Osteocyte (in vitro differentiated cells): ENCODE results near the gene CMSS1. TPM values are rescaled to one million over a fixed set of nuclear protein-coding genes. Genes with fewer than 3 reads are reported as not detected.

Source experiments
- DNase-seq: peaks from one replicate; pipeline ENCODE4 v3.0.0; 2021; ENCODE audit warnings: mixed read lengths; ENCODE audit not compliant: unreplicated experiment; ENCODE audit errors: extremely low spot score
- H3K27ac Mint-ChIP-seq: one replicate; pipeline ENCODE4 v1.8.0; 2021; ENCODE audit warnings: mild to moderate bottlenecking, mixed read lengths; ENCODE audit not compliant: unreplicated experiment
- H3K27me3 Mint-ChIP-seq: one replicate; pipeline ENCODE4 v1.8.0; 2021; ENCODE audit warnings: mixed read lengths; ENCODE audit not compliant: unreplicated experiment
- H3K36me3 Mint-ChIP-seq: one replicate; pipeline ENCODE4 v1.8.0; 2021; ENCODE audit warnings: mixed read lengths; ENCODE audit not compliant: unreplicated experiment
- H3K4me1 Mint-ChIP-seq: one replicate; pipeline ENCODE4 v1.8.0; 2021; ENCODE audit warnings: mixed read lengths; ENCODE audit not compliant: unreplicated experiment
- H3K4me3 Mint-ChIP-seq: one replicate; pipeline ENCODE4 v1.8.0; 2021; ENCODE audit warnings: mild to moderate bottlenecking, moderate library complexity, mixed read lengths; ENCODE audit not compliant: unreplicated experiment
- H3K9me3 Mint-ChIP-seq: one replicate; pipeline ENCODE4 v1.8.0; 2021; ENCODE audit warnings: mixed read lengths; ENCODE audit not compliant: unreplicated experiment
- total RNA-seq: library from RNA; stranded (reverse); gene quantifications from 2 replicates; pipeline ENCODE4 v1.2.1, GENCODE V29; 2021
- TF ChIP-seq, protein P1 (sequence below): fragments of 200-600 bp; sonication (generic); IDR thresholded peaks from 2 replicates; pipeline ENCODE4 v1.5.0; 2021; ENCODE audit warnings: antibody characterized with exemption, mild to moderate bottlenecking, moderate library complexity

Gene CMSS1
- total RNA-seq, 1 donor from 2014 or later: 38.5 TPM

DNA sequence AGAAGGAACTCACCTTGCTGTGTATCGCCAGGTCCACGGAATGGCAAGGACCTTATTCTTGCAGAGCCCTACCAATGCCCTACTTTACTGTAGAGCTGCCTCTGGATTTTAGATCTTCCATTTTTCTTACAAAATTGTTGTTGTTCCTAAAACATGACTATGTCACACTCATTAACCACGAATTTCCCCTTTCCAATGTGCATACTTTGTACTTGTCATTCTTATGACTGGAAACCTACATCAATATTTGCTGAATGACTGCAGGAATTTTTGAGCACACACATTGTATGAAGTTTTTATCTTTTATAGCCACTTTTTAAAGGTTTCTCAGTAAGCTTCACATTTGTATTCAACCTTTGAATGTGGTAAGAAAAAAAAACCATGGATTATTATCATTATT lies 35.9 kb upstream of the CMSS1 start:
- DNase-seq: no peak
- H3K27ac Mint-ChIP-seq: peak overlapping the region; percentile 24
- peaks cover 78% of the 10 kb centered on the region for H3K4me1 Mint-ChIP-seq
- no peaks in the 10 kb centered on the region for H3K27me3 Mint-ChIP-seq
- no peak overlapping the region for H3K4me3 Mint-ChIP-seq
- H3K36me3 Mint-ChIP-seq: peaks cover 64% of the 10 kb centered on the region
- no peaks in the 10 kb centered on the region for H3K9me3 Mint-ChIP-seq
- TF ChIP-seq, protein P1, sequence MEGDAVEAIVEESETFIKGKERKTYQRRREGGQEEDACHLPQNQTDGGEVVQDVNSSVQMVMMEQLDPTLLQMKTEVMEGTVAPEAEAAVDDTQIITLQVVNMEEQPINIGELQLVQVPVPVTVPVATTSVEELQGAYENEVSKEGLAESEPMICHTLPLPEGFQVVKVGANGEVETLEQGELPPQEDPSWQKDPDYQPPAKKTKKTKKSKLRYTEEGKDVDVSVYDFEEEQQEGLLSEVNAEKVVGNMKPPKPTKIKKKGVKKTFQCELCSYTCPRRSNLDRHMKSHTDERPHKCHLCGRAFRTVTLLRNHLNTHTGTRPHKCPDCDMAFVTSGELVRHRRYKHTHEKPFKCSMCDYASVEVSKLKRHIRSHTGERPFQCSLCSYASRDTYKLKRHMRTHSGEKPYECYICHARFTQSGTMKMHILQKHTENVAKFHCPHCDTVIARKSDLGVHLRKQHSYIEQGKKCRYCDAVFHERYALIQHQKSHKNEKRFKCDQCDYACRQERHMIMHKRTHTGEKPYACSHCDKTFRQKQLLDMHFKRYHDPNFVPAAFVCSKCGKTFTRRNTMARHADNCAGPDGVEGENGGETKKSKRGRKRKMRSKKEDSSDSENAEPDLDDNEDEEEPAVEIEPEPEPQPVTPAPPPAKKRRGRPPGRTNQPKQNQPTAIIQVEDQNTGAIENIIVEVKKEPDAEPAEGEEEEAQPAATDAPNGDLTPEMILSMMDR: no peak

DNA sequence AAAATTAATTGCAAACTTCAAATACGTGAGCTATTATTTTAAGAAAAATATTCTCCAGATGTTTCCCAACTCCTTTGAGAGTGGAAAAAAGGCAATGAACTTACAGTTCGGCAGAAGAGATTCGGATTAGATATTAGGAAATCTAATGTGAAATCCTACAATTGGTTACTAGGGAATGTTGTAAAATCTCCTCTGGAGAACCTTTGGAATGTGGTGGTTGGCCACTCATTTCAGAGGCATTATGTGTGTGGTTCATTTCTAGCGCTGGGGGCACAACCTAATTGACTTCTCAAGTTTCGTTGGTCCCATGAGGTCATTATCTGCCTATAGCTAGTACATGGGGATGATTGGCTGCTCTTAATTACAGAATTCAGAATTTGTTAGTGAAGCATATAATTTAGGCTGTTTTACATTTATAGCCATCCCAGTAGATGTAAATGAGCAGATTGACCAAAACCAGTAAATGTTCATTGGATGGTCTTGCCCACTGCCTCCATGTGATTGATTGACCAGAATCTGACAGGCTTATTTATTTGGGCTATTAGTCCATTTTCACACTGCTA lies 34.6 kb upstream of the CMSS1 start:
- H3K27ac Mint-ChIP-seq: peak overlapping the region; percentile 84
- no peaks in the 10 kb centered on the region for H3K9me3 Mint-ChIP-seq
- no peak overlapping the region for H3K4me3 Mint-ChIP-seq
- DNase-seq: no peak
- H3K4me1 Mint-ChIP-seq: peaks cover 75% of the 10 kb centered on the region
- no peaks in the 10 kb centered on the region for H3K27me3 Mint-ChIP-seq
- TF ChIP-seq, protein P1: no peak
- H3K36me3 Mint-ChIP-seq: peaks cover 63% of the 10 kb centered on the region

GRCh38 chr3:99789011-99789721 lies 28.5 kb upstream of the CMSS1 start:
- TF ChIP-seq, protein P1: peak; percentile 67
- Mint-ChIP-seq H3K9me3 (no peaks in the 10 kb centered on the region), H3K27ac (peak overlapping the region; percentile 55), H3K27me3 (no peaks in the 10 kb centered on the region), H3K4me1 (peaks cover 56% of the 10 kb centered on the region), H3K36me3 (peaks cover 57% of the 10 kb centered on the region), H3K4me3 (no peak overlapping the region)
- no peak for DNase-seq

DNA sequence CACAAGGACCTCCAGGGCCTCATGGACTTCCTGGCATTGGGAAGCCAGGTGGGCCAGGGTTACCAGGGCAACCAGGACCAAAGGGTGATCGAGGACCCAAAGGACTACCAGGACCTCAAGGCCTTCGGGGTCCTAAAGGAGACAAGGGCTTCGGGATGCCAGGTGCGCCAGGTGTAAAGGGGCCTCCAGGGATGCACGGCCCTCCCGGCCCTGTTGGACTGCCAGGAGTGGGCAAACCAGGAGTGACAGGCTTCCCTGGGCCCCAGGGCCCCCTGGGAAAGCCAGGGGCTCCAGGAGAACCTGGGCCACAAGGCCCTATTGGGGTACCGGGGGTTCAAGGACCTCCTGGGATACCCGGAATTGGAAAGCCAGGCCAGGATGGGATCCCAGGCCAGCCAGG lies 23.2 kb upstream of the CMSS1 start:
- H3K36me3 Mint-ChIP-seq: peaks cover 65% of the 10 kb centered on the region
- H3K9me3 Mint-ChIP-seq: no peaks in the 10 kb centered on the region
- H3K4me1 Mint-ChIP-seq: peaks cover 28% of the 10 kb centered on the region
- DNase-seq: no peak
- peak overlapping the region; percentile 58 for H3K27ac Mint-ChIP-seq
- no peaks in the 10 kb centered on the region for H3K27me3 Mint-ChIP-seq
- TF ChIP-seq, protein P1: no peak
- H3K4me3 Mint-ChIP-seq: no peak overlapping the region

GRCh38 chr3:99795573-99795972 lies 22.1 kb upstream of the CMSS1 start:
- Mint-ChIP-seq H3K9me3 (no peaks in the 10 kb centered on the region), H3K4me1 (peaks cover 29% of the 10 kb centered on the region), H3K4me3 (no peak overlapping the region), H3K36me3 (peaks cover 67% of the 10 kb centered on the region), H3K27ac (peak overlapping the region; percentile 59), H3K27me3 (no peaks in the 10 kb centered on the region)
- TF ChIP-seq, protein P1: no peak
- no peak for DNase-seq
